HG02759 (cell line): ENCODE results near the gene RGR.
"Not testable (repeated sequence)": the region's sequence is repeated elsewhere in the genome, so short reads cannot be mapped to it uniquely, and the experiment has no call there.

ENCODE experiments used
- ATAC-seq: cut with Tn5 transposase; IDR thresholded peaks from one replicate; pipeline ENCODE4 v1.9.1; 2021; ENCODE audit warnings: mild to moderate bottlenecking, moderate library complexity; ENCODE audit not compliant: unreplicated experiment

The RGR gene

GRCh38 chr10:84256510-84257342 is 11.9 kb downstream of the RGR start:
- peak; percentile 78 for ATAC-seq

GRCh38 chr10:84257343-84258020 is 12.6 kb downstream of the RGR start:
- no peak for ATAC-seq

GRCh38 chr10:84258034-84258695 is 13.3 kb downstream of the RGR start:
- no peak for ATAC-seq

GRCh38 chr10:84261236-84261915 is 16.5 kb downstream of the RGR start:
- no peak for ATAC-seq

GRCh38 chr10:84262190-84262956 is 17.5 kb downstream of the RGR start:
- ATAC-seq, result no peak

GRCh38 chr10:84263716-84264115 is 18.9 kb downstream of the RGR start:
- ATAC-seq, result no peak

- peak; percentile 95 for ATAC-seq
Observed at GRCh38 chr10:84264611-84265141, 19.8 kb downstream of the RGR start.

- no peak for ATAC-seq
Observed at GRCh38 chr10:84265418-84265817, 20.6 kb downstream of the RGR start.

- ATAC-seq, result peak; percentile 43
Observed at GRCh38 chr10:84267503-84268126, 22.8 kb downstream of the RGR start.

GRCh38 chr10:84269162-84269561 is 24.3 kb downstream of the RGR start:
- no peak for ATAC-seq

GRCh38 chr10:84269773-84270172 is 24.9 kb downstream of the RGR start:
- ATAC-seq, result no peak

GRCh38 chr10:84270708-84271107 is 25.9 kb downstream of the RGR start:
- no peak for ATAC-seq

GRCh38 chr10:84279876-84280475 is 35.1 kb downstream of the RGR start:
- ATAC-seq, result not testable (repeated sequence)

- ATAC-seq, result no peak
Observed at GRCh38 chr10:84286695-84287094, 41.8 kb downstream of the RGR start.

GRCh38 chr10:84288151-84288550 is 43.3 kb downstream of the RGR start:
- no peak for ATAC-seq

- no peak for ATAC-seq
Observed at GRCh38 chr10:84289521-84290200, 44.8 kb downstream of the RGR start.

GRCh38 chr10:84290235-84290634 is 45.4 kb downstream of the RGR start:
- ATAC-seq, result no peak

- ATAC-seq, result no peak
Observed at GRCh38 chr10:84291384-84291783, 46.5 kb downstream of the RGR start.

GRCh38 chr10:84292502-84292901 is 47.6 kb downstream of the RGR start:
- ATAC-seq, result peak; percentile 59
